GM21737 (cell line): ENCODE measurements around the gene TEX9.

ENCODE experiments used
- ATAC-seq: cut with Tn5 transposase; IDR thresholded peaks from one replicate; pipeline ENCODE4 v1.9.1; 2021; ENCODE audit warnings: mild to moderate bottlenecking, moderate library complexity; ENCODE audit not compliant: unreplicated experiment

Gene TEX9

GRCh38 chr15:56442354-56442753 lies 77.1 kb downstream of the TEX9 start:
- no peak for ATAC-seq

DNA sequence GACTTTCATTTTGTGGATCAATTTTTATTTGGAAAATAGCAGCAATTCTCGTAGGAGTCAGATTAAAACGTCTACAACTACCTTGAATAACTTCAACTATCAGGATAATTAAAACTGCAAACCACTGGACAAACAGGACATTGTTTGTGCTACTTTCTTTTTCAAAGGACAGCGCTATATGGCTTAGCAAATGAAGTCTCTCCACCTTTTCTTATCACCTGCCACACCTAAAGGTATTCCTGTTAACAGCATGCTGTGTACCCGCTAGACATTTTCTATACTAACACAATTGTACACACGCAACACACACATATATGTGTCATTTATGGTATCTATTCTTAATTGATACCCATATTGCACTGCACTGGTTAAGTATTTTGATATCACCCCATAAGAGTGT lies 80.5 kb downstream of the TEX9 start:
- ATAC-seq: no peak

DNA sequence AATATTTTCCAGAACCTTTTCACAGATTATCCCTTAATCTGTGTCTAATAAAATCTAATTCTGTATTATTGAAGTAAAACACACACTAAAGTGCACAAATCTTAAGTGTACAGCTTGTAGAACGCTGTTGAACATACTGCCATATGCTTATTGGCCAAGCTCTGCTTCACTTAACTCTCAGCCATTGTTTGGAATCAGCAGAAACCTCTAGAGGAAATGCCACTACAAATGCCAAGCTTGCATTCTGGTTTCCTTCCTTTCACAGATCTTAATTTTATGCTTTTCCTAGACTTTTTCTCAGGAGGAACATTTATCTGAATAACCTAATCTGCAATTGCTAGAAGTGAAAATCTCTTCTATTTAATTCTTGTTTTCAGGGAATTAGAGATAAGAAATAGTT lies 89.6 kb downstream of the TEX9 start:
- no peak for ATAC-seq

DNA sequence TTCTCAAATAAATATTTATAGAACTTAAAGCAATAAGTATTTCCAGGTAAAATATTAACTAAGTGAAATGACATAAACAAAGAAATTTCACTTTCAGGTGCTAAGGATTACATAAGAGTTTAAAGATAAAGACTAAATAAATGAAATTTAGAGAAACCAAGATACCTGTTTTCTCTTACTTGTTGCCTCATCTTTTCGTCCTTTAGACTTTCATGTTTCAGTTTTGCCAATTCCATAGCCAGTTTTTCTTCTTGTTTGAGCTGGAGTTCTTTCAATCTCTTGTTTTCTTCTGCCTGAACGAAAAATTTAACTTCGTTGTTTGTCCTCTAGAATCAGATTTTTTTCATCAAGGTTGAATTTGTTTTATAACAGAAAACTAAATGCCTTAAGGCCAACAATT lies 91.0 kb downstream of the TEX9 start:
- no peak for ATAC-seq

DNA sequence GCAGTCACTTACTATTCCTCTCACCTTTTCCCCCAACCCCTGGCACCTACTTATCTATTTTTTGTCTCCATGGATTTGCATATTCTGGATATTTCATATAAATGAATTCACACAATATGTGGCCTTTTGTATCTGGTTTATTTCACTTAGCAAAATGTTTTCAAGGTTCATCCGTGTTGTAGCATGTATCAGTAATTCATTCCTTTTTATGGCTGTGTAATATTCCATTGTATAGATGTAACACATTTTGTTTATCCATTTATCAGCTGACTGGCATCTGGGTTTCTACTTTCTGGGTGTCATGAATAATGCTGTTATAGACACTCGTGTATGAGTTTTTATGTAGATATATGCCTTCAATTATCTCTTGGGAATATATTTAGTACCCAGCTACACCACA lies 93.9 kb downstream of the TEX9 start:
- ATAC-seq: no peak

DNA sequence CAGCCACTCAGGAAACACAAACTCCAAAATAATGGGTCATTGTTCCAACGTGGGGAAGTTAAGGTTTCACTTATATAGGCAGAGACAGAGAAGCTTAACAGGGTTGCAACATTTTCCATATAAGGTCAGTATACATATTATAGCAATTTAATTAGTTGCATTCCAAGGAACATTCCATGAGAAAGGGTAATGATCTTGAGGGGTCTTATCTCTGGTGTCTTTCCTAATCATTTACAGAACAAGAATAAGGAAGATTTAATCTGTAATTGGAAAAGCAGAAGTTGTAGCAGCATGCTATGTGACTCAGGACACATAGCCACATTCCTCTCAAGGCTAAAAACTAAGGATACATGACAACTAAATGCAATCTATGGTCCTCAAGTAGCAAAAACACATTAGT lies 94.8 kb downstream of the TEX9 start:
- no peak for ATAC-seq

DNA sequence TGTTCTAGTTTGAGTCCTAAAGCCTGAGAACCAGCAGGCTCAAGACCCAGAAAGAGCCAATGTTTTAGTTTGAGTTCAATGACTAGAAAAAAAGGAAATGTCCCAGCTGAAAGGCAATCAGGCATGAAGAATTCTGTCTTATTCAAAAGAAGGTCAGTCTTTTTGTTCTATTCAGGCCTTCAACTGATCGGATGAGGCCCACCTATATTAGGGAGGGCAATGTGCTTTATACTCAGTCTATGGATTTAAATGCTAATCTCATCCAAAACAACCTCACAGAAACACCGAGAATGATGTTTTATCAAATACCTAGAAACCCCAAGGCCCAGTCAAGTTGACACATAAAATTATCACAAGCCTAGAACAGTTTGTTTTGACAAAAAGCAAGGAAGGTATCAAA lies 95.7 kb downstream of the TEX9 start:
- ATAC-seq: no peak

DNA sequence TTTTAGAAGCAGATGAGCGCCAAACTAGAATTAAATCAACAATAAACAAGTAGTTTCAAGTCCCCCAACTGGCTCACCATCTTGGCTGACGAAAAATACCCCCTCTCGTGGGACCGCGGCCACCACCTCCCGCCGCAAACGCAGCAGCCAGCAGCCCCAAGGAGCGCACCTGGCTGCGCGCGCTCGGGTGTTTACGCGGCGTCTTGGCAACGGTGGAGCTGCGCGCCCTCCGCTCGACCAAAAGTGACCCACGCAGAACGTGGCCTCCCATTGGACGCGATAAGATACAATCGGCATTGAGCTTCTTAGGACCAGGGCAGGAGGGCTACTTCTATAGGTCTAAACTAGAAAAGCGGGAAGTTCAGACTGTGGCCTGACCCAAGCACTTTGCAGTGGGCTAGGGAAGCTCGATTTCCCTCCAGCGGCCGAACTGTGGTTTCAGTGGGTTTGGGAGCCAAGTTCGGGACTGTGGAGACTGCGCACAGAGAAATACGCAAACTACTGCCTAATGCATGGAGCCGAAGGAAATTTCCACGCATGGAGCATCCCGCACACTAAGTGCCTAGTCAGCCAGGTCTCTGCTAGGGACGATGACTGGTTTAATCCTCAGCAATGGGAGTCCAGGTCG lies 99.8 kb downstream of the TEX9 start, which contains the start of gene MNS1:
MNS1 (minus strand) TSS at position 245 of the 628 bp plus-strand sequence; CDS start at position 80, 165 bp downstream.
- peak; percentile 99 for ATAC-seq

DNA sequence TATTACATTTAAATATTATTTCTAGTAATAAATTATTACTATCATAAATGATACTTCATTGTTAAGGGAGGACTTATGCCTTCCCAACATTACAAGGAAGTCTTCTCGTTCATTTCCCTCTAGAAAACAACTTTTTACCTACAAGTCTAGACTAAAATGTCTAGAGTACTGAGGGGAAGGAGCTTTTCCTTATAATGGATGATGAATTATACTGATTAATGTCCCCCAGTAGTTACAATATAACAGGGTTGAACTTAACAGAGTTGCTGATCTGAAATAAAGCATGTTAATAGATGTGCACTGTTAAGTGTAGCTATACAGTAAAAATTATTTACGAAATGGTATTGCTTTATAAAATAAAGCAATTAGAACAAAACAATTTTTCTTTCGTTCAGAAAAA lies 102.4 kb downstream of the TEX9 start:
- ATAC-seq: no peak

DNA sequence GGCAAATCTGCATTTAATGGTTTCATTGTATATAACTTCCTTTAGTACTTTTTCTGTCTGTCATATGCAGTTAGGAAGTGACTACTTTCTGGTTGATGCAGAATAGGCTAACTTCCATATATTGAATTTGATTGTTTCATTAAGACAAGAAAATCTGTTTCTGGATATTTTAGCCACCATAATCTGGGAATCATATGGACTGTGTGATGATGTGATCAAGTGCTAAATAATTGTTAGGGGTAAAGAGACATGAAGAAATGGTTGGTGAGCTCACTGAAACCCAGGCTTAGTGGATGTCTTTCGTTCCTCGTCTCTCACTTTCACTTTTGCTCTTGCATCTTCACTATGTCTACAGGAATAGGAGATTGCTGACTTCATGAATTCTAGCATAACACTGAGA lies 103.2 kb downstream of the TEX9 start:
- peak; percentile 44 for ATAC-seq

- no peak for ATAC-seq
Measured at GRCh38 chr15:56469483-56469882, 104.3 kb downstream of the TEX9 start.

DNA sequence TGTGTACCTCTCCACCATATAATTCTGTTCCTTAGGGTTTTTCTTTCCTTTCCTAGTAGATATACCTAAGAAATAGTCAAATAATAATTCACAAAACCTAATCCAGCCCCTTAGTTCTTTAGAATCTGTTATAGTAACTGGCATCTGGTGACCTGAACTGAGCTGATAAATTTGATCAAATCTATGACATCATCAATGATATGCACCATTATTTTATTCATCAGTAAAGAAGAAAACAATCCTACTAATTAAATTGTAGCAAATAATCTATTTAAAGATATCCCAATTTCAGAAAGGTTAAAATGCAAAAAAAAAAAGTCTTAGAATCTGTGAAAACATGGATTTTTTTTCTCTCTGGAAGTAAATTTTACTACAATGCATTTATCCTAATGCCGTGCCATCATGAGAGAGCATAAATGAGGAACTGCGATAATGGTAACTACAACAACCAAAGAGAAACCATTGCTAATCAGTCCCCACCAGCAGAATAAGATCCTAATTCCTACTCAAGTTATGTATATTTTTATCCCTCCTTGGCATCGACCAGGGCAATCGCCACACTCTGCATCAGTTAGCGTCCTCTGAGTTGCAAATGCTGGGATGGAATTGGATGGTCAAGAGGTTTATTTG lies 106.3 kb downstream of the TEX9 start:
- no peak for ATAC-seq

- ATAC-seq: no peak
Measured at GRCh38 chr15:56472278-56472677, 107.1 kb downstream of the TEX9 start.

GRCh38 chr15:56473017-56473416 lies 107.8 kb downstream of the TEX9 start:
- ATAC-seq: no peak

- ATAC-seq: no peak
Measured at GRCh38 chr15:56475351-56475750, 110.1 kb downstream of the TEX9 start.
